Stromal cell of bone marrow (primary cell): ENCODE results near the gene CCDC78.
"Not testable (repeated sequence)": the region's sequence is repeated elsewhere in the genome, so short reads cannot be mapped to it uniquely, and the experiment has no call there.

Experiments used
- DNase-seq: peaks from one replicate; pipeline ENCODE4 v3.0.0-alpha.2; 2012; ENCODE audit warnings: low read depth

Gene CCDC78

GRCh38 chr16:693364-693763 is 32.9 kb downstream of the CCDC78 start:
- no peak for DNase-seq

- DNase-seq: no peak
These were observed 33.7 kb downstream of the CCDC78 start for GRCh38 chr16:692356-693108.

GRCh38 chr16:691242-691641 is 35.0 kb downstream of the CCDC78 start:
- not testable (repeated sequence) for DNase-seq

- no peak for DNase-seq
These were observed 36.9 kb downstream of the CCDC78 start for GRCh38 chr16:689175-689897.

GRCh38 chr16:687499-687898 is 38.7 kb downstream of the CCDC78 start:
- DNase-seq: no peak

GRCh38 chr16:686459-687260 is 39.6 kb downstream of the CCDC78 start:
- no peak for DNase-seq

GRCh38 chr16:685967-686366 is 40.3 kb downstream of the CCDC78 start:
- DNase-seq: no peak

GRCh38 chr16:684961-685696 is 41.1 kb downstream of the CCDC78 start:
- DNase-seq: no peak

- DNase-seq: peak; percentile 93
These were observed 42.0 kb downstream of the CCDC78 start, which contains the start of gene JMJD8 for GRCh38 chr16:684071-684794. JMJD8 (minus strand) TSS chr16:684334; CDS start chr16:684319, 15 bp downstream.

- no peak for DNase-seq
These were observed 42.7 kb downstream of the CCDC78 start for GRCh38 chr16:683396-684070.

- no peak for DNase-seq
These were observed 43.5 kb downstream of the CCDC78 start for GRCh38 chr16:682493-683395.

- DNase-seq: no peak
These were observed 44.4 kb downstream of the CCDC78 start for GRCh38 chr16:681746-682427.

- peak; percentile 43 for DNase-seq
These were observed 45.1 kb downstream of the CCDC78 start for GRCh38 chr16:680967-681745.

GRCh38 chr16:680625-680945 is 45.7 kb downstream of the CCDC78 start:
- no peak for DNase-seq

GRCh38 chr16:679814-680624 is 46.2 kb downstream of the CCDC78 start, which contains the start of gene STUB1:
STUB1 (plus strand) TSS chr16:680410; CDS start chr16:680526, 116 bp downstream.
- peak; percentile 68 for DNase-seq

GRCh38 chr16:678858-679813 is 47.1 kb downstream of the CCDC78 start:
- no peak for DNase-seq
